Hepatocyte (in vitro differentiated cells): ENCODE data around the gene MYO1F. TPM values are rescaled to one million over a fixed set of nuclear protein-coding genes. Genes with fewer than 3 reads are reported as not detected.
A peak's percentile ranks its signal among the peaks of the same experiment; 100 is the strongest.

Experiments
- DNase-seq: peaks from one replicate; pipeline ENCODE4 v3.0.0-alpha.2; 2016; ENCODE audit warnings: low spot score
- H2AFZ ChIP-seq: fragments of 200-600 bp; sonication (generic); 2 replicates; pipeline ENCODE4 v1.6.0; 2016; ENCODE audit warnings: antibody characterized with exemption, mild to moderate bottlenecking
- H3K27ac ChIP-seq: fragments of 200-600 bp; sonication (generic); 2 replicates; pipeline ENCODE4 v1.5.1; 2016; ENCODE audit warnings: mild to moderate bottlenecking
- H3K27me3 ChIP-seq: fragments of 200-600 bp; sonication (generic); 2 replicates; pipeline ENCODE4 v1.6.1; 2016
- H3K36me3 ChIP-seq: fragments of 200-600 bp; sonication (generic); replicated peaks from 2 replicates; pipeline ENCODE4 v1.5.1; 2016; ENCODE audit warnings: low read depth; ENCODE audit not compliant: insufficient read depth
- H3K4me1 ChIP-seq: fragments of 200-600 bp; sonication (generic); 2 replicates; pipeline ENCODE4 v1.5.1; 2016; ENCODE audit warnings: mild to moderate bottlenecking, moderate library complexity; ENCODE audit not compliant: insufficient read depth
- H3K4me2 ChIP-seq: fragments of 200-600 bp; sonication (generic); 2 replicates; pipeline ENCODE4 v1.6.0; 2016
- H3K4me3 ChIP-seq: fragments of 200-600 bp; sonication (generic); 2 replicates; pipeline ENCODE4 v1.5.1; 2016; ENCODE audit warnings: mild to moderate bottlenecking
- H3K79me2 ChIP-seq: fragments of 200-600 bp; sonication (generic); 2 replicates; pipeline ENCODE4 v1.6.0; 2017; ENCODE audit warnings: mild to moderate bottlenecking
- H3K9me2 ChIP-seq: fragments of 200-600 bp; sonication (generic); replicated peaks from 2 replicates; pipeline ENCODE4 v1.6.0; 2017; ENCODE audit warnings: mild to moderate bottlenecking; ENCODE audit not compliant: insufficient read depth
- H3K9me3 ChIP-seq: fragments of 200-600 bp; sonication (generic); 2 replicates; pipeline ENCODE4 v1.5.1; 2016; ENCODE audit warnings: low read depth, mild to moderate bottlenecking
- H4K20me1 ChIP-seq: fragments of 200-600 bp; sonication (generic); 2 replicates; pipeline ENCODE4 v1.6.0; 2016; ENCODE audit warnings: mild to moderate bottlenecking; ENCODE audit not compliant: insufficient read depth, poor library complexity, severe bottlenecking
- EZH2 ChIP-seq: fragments of 200-600 bp; sonication (generic); IDR thresholded peaks from 2 replicates; pipeline ENCODE4 v1.6.1; 2016; ENCODE audit warnings: antibody characterized with exemption, mild to moderate bottlenecking, borderline replicate concordance
- EZH2phosphoT487 ChIP-seq: fragments of 200-600 bp; sonication (generic); IDR thresholded peaks from one replicate; pipeline ENCODE4 v1.6.1; 2018; ENCODE audit warnings: antibody characterized with exemption, mild to moderate bottlenecking, low read depth, moderate library complexity; ENCODE audit not compliant: unreplicated experiment, severe bottlenecking
- WGBS: methylation state at CpG from one replicate; pipeline ENCODE4 v1.1.6; 2016; ENCODE audit warnings: low lambda C conversion rate; ENCODE audit errors: missing lambda C conversion rate; 5-methylcytosine and 5-hydroxymethylcytosine counted together
- polyA plus RNA-seq: library from polyadenylated mRNA; unstranded; fragments of >200 nt; fragmentation: Nextera tagmentation; extraction: Ambion mirVana; gene quantifications from 2 replicates; pipeline ENCODE4 v1.2.1, GENCODE V29; 2016
- total RNA-seq: library from RNA; depleted of rRNA; stranded (reverse); fragments of >200 nt; gene quantifications from 2 replicates; pipeline ENCODE4 v1.2.3, GENCODE V29; 2014
- TF ChIP-seq, protein P1 (sequence below): fragments of 200-600 bp; sonication (generic); IDR thresholded peaks from 2 replicates; pipeline ENCODE4 v1.5.1; 2016; ENCODE audit warnings: antibody characterized with exemption, mild to moderate bottlenecking; ENCODE audit not compliant: poor library complexity

The MYO1F gene
- total and polyA plus RNA-seq, 2 experiments from 2014 or later = 0.13 to 1.0 TPM

DNA sequence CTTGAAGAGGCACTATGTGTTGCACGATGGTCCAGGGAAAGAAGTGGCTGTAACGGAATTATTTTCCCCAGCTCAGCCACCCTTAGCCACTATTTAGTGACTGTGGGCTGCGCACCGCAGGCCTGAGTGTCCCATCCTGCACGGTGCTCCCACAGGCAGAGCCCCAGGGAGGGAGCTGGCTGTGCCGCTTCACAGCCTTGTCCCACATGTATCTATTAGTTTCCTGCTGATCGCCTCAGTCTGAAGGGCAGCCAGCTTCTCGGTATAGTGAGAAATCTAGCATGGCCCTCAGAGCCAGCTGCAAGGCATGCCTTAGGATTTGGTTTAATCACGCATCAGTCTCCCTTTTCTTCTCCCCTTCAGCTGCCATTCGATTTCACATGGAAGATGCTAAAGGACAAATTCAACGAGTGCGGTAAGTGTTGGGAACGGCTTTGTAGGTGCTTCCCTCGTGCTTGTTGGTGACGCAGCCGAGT is 90.5 kb downstream of the MYO1F start:
- Histone ChIP-seq H4K20me1 (peaks cover 36% of the 10 kb centered on the region), H3K79me2 (peaks cover 23% of the 10 kb centered on the region), H3K4me1 (no peaks in the 10 kb centered on the region), H2AFZ (no peak overlapping the region), H3K9me3 (no peaks in the 10 kb centered on the region), H3K9me2 (no peaks in the 10 kb centered on the region), H3K27me3 (no peaks in the 10 kb centered on the region), H3K36me3 (no peaks in the 10 kb centered on the region), H3K4me3 (no peak overlapping the region), H3K4me2 (no peak overlapping the region), H3K27ac (no peak overlapping the region)
- no peak for DNase-seq
- TF ChIP-seq EZH2phosphoT487 = no peak
- no peak for TF ChIP-seq EZH2
- TF ChIP-seq, protein P1, sequence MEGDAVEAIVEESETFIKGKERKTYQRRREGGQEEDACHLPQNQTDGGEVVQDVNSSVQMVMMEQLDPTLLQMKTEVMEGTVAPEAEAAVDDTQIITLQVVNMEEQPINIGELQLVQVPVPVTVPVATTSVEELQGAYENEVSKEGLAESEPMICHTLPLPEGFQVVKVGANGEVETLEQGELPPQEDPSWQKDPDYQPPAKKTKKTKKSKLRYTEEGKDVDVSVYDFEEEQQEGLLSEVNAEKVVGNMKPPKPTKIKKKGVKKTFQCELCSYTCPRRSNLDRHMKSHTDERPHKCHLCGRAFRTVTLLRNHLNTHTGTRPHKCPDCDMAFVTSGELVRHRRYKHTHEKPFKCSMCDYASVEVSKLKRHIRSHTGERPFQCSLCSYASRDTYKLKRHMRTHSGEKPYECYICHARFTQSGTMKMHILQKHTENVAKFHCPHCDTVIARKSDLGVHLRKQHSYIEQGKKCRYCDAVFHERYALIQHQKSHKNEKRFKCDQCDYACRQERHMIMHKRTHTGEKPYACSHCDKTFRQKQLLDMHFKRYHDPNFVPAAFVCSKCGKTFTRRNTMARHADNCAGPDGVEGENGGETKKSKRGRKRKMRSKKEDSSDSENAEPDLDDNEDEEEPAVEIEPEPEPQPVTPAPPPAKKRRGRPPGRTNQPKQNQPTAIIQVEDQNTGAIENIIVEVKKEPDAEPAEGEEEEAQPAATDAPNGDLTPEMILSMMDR = no peak
- WGBS = 97% methylated on average over 16 of the region's 16 CpGs

DNA sequence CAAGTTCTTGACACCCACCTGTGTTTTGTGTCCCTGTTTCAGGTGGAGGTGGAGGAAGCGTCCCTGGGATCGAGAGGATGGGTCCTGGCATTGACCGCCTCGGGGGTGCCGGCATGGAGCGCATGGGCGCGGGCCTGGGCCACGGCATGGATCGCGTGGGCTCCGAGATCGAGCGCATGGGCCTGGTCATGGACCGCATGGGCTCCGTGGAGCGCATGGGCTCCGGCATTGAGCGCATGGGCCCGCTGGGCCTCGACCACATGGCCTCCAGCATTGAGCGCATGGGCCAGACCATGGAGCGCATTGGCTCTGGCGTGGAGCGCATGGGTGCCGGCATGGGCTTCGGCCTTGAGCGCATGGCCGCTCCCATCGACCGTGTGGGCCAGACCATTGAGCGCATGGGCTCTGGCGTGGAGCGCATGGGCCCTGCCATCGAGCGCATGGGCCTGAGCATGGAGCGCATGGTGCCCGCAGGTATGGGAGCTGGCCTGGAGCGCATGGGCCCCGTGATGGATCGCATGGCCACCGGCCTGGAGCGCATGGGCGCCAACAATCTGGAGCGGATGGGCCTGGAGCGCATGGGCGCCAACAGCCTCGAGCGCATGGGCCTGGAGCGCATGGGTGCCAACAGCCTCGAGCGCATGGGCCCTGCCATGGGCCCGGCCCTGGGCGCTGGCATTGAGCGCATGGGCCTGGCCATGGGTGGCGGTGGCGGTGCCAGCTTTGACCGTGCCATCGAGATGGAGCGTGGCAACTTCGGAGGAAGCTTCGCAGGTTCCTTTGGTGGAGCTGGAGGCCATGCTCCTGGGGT is 91.5 kb downstream of the MYO1F start:
- Histone ChIP-seq H4K20me1 (peaks cover 45% of the 10 kb centered on the region), H3K4me1 (no peaks in the 10 kb centered on the region), H3K27ac (no peak overlapping the region), H3K9me3 (no peaks in the 10 kb centered on the region), H3K27me3 (no peaks in the 10 kb centered on the region), H3K36me3 (no peaks in the 10 kb centered on the region), H2AFZ (no peak overlapping the region), H3K79me2 (peaks cover 32% of the 10 kb centered on the region), H3K9me2 (no peaks in the 10 kb centered on the region), H3K4me3 (no peak overlapping the region), H3K4me2 (no peak overlapping the region)
- no peak for TF ChIP-seq EZH2phosphoT487
- no peak for TF ChIP-seq EZH2
- TF ChIP-seq, protein P1 = no peak
- no peak for DNase-seq
- WGBS = 98% methylated on average over 59 of the region's 62 CpGs

DNA sequence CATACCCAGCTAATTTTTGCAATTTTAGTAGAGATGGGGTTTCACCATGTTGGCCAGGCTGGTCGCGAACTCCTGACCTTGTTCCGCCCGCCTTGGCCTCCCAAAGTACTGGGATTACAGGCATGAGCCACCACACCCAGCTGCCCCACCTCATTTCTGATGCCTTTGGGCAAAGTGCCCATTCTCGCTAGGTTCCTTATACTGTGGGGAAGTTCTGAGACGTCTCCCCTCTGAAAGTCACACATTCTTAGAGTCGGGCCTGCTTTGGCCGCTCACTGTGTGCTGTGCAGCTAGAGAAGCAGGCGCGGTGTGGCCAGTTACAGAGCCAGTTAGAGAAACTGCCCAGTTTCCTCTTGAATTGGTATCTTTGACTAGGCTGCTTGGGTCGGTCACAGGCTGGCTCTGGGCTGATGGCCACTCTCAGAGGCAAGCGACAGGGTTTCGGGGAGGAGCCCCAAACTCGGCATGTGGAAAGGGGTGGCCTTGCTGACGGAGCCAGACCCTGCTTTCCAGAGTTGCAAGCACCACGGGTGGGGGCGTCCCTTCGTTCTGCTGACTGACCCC is 92.8 kb downstream of the MYO1F start:
- no peak overlapping the region for H3K4me3 ChIP-seq
- H3K4me2 ChIP-seq = no peak overlapping the region
- TF ChIP-seq EZH2phosphoT487 = no peak
- no peak for TF ChIP-seq EZH2
- TF ChIP-seq, protein P1 = no peak
- H4K20me1 ChIP-seq = peaks cover 56% of the 10 kb centered on the region
- peaks cover 46% of the 10 kb centered on the region for H3K79me2 ChIP-seq
- peak overlapping the region; percentile 62 for H3K27ac ChIP-seq
- H3K4me1 ChIP-seq = no peaks in the 10 kb centered on the region
- H3K9me3 ChIP-seq = no peaks in the 10 kb centered on the region
- H3K36me3 ChIP-seq = no peaks in the 10 kb centered on the region
- no peaks in the 10 kb centered on the region for H3K9me2 ChIP-seq
- no peak for DNase-seq
- no peak overlapping the region for H2AFZ ChIP-seq
- no peaks in the 10 kb centered on the region for H3K27me3 ChIP-seq
- 92% methylated on average over 18 of the region's 18 CpGs for WGBS
